HK-2 (cell line): ENCODE data around the gene VCL.
"Not testable (repeated sequence)": the region's sequence is repeated elsewhere in the genome, so short reads cannot be mapped to it uniquely, and the experiment has no call there.

ENCODE experiments used
- DNase-seq: peaks from one replicate; pipeline ENCODE4 v3.0.0-alpha.2; 2018; ENCODE audit not compliant: unreplicated experiment

Gene VCL

DNA sequence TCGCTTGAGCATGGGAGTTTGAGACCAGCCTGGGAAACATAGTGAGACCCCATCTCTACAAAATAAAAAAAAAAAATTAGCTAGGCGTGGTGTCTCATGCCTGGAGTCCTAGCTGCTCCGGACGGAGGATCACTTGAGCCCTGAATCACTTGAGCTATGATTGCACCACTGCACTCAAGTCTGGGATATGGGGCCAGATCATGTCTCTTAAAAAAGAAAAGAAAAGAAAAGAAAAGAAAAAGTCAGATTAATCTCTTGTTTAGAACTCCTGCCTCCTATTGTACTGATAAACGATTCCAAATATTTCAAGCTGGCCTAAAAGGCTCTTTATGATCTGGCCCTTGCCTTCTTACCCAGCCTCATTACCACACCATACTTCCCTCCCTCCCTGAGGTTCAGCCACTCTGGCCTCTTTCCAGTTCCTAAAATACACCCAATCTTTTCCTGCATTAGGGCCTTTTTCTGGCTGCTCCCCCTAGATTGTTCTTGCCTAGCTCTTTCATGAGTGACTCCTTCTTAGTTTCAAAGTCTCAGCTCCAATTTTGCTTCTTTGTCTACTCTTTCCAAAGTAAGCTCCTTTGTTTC lies 41.7 kb downstream of the VCL start:
- DNase-seq: no peak

DNA sequence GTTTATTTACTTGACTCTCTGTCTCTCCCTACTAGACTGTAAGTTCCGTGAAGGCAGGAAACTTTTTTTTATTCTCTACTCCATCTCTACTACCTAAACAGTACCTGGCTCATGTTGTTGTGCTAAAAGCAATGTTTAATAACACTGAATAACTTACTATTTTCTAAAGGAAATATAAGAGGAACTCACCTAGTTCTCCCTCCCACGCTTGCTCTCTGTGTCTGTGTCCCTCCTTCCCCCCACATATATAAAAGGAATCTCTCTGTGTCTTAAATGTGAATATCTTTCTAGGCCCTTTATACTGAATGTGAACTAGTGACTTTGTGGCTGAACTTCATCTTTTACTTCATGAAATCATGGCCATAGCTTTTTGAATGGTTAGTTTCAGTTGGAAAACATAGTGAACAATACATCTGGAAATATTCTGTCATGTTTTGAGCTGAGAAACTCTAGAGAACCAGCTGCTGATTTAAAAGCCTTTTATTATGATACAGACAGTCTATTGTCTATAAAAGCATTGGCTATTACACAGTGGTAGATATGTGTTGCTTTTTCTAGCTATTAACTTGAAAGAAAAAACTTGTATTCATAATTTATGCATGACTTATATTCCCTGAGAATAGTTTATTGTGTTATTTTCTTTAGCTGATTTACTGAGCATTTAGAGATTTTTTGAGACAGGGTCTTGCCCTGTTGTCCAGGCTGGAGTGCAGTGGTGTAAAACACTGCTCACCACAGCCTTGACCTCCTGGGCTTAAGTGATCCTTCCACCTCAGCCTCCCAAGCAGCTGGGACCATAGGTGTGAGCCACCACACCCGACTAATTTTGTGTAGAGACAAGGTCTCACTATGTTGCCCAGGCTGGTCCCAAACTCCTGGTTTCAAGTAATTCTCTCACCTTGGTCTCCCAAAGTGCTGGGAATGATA lies 42.5 kb downstream of the VCL start:
- no peak for DNase-seq

DNA sequence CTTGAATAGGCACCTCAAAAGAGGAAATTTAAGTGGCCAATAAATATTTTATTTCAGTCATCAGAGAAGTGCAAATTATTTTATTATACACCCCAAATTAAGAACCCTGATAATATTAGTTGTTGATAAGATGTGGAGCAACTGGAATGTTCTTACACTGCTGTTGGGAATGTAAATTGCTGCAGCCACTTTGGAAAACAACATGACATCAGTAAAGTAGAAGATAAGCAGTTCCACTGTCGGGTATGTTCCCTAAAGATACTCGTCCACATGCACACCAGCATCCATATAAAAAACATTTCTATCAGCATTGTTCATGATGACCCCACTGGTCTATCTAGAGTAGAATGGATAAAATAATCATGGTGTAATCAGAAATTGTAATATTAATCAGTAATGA lies 46.5 kb downstream of the VCL start:
- DNase-seq: no peak

DNA sequence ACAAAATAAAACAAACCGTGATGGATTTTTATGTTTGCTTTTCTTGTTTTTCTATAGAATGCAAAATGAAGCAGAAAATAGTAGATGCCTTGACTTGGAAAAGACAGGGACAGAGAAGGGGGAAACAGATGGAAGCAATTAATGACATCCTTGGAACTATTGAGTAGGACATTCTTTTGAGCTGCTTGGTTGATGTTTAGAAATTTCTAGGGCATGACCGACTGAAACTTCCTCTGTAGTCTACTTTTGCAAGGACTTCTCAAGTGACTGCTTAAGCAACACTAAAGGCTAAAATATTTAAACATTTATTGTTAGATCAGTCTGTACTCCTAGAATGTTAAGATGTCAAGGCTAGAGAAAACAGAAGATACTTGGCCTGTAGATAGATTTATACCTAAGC lies 49.4 kb downstream of the VCL start:
- no peak for DNase-seq

DNA sequence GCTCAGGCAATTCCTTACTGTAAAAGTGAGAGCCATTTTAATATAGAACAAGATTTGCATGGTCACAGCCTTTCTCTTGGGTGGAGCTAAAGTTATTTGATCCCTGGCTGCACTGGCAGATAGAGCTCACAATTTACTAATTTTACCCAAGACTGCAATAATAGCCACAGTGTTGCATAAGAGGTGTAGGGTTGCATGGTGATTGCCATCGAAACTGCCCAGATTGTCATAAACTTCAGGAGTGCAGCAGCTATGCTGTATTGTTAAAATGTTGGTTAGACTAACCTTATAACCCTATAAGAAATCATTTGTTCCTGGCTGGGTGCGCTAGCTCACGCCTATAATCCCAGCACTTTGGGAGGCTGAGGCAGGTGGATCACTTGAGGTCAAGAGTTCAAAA lies 50.0 kb downstream of the VCL start:
- no peak for DNase-seq

DNA sequence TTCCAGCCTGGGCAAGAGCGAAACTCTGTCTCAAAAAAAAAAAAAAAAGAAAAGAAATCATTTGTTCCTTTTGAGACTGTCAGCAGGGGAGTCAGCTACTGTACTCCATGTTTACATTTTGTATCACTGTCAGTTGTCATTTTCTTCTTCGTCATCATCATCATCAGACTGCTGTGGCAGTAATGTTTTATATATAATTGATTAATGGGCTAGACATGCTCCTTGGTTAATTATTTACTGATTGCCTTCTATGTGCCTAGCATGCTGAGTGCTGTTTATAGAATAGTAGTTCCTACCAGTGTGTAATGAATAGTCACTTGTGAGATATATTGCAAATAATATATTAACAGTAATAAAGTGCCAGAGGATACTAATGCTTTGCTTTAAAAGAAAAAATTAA lies 50.5 kb downstream of the VCL start:
- DNase-seq: no peak

DNA sequence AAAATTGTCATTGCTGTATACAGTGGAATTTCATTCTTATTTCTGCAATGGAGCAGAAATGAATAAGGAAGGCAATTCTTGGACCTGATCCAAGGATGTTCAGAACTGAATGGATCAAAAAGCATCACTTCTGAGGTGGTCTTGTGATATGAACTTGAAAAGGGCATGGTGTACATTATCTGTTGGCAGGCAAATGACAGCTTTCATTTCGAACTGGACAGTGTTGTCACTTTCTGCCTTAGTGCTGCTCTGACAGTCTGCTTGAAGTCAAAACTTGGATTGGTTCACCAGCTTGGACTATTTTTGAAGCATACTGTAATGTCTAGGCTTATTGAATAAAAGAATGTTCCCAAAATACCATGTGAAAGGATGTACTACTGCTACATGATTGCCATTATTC lies 52.0 kb downstream of the VCL start:
- DNase-seq: no peak

DNA sequence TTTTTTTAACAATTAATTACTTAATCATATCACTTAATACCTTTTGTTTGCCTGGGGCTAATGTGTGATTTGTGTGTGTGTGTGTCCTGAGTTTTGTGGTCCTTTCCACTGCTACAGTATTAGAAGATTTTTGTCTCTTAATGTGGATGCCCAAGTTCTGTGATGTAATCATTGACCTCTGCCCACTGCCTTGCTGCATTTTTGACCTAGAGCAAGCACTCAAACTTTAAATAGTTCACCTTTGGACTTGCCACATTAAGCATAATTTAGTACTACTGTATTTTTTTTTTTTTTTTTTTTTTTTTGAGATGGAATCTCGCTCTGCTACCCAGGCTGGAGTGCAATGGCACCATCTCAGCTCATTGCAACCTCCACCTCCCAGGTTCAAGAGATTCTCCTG lies 52.7 kb downstream of the VCL start:
- DNase-seq: no peak

DNA sequence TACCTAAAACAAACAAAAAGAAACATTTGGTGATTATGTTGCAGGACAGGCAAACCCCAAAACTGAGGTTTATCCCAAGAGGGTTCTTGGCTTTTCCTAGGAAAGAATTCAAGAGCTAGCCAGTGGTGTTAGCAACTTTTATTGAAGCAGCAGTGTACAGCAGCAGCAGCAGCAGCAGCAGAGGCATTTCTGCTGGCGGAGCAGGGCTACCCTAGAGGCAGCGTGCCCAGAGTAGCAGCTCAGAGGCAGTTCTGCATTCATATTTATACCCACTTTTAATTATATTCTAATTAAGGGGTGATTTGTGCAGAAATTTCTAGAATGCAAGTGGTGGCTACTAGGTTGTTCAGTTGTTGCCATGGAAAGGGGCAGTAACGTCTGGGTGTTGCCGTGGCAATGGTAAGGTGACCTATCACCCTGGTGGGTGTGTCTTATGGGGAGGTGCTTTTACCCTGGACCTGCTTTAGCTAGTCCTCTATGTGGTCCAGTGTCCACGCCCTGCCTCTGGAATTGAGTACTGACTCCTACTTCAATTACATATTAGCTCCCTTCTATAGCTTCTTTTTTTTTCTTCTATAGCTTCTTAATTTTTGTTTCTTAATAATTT lies 53.9 kb downstream of the VCL start:
- no peak for DNase-seq

DNA sequence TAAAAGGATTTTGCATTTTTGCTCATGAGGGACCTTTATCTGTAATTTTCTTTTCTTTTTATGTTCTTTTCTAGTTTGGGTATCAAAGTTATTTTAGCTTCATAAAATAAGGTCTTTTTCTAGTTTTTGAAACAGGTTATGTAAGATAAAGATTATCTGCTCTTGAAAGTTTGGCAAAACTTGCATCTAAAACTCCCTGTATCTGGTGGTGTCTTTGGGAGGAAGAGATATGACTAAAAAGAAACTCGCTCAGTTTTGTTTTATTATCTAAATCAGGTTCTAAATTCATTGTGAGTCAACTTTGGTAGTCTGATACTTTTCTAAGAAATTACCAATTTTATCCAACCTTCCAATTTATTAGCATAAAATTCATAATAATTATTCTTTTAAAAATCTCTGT lies 55.1 kb downstream of the VCL start:
- DNase-seq: no peak

DNA sequence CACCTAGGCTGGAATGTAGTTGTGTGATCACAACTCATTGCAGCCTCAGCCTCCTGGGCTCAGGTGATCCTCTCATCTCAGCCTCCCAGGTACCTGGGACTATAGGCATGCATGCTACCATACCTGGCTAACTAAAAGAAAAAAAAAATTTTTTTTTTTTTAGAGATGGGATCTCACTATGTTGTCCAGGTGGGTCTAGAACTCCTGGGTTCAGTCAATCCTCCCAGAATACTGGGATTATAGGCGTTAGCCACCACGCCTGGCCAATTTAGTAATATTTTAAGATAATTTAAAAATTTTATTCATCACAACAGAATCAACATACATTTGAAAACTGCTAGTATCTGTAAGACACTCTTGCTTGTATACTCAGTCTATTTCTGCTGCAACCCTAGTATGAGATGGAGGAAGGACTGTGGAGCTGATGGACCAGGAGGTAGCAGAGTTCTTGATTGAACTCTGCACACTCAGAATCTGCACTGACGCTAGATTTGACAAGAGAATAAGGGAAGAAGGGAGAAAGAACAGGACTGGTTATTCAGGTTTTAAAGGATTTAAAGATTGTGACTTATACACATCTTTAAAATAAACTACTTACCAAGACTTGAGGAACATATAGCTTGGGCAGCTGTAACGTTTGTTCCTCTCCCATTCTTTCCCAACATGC lies 57.6 kb downstream of the VCL start:
- DNase-seq: no peak

DNA sequence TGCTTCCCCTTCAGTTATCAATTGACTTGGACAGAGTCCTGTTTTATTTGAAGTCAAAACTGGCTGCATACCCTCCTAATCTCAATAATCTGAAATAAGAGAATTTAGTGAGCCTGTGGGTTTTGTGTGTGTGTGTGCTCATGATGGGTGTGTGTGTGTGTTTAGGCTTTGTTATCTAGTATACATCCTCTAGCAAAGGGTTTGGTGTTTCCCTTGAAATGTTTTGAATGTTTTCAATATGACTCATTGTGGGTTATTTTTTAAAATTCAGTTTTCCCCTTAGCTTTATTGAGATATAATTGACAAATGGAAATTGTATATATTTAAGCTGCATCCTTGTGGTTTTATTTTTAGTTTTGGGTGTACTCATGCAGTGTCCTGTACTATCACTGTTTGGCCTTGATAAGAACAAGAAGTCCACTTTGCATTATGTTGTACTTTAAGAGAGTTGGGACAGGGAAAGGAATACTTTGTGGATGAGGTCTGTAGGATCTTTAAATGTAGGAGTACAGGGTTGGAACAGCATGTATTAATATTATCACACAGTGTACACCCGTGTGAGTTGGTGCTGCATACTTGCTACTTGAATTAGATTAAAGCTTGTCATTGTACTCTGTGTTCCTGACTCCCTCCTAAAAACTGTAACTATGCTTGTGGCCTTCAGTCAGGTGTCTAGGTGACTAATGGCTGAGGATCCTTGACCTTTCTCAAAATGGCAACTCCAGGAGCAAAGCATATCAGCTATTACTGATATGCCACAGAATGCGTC lies 58.3 kb downstream of the VCL start:
- no peak for DNase-seq

DNA sequence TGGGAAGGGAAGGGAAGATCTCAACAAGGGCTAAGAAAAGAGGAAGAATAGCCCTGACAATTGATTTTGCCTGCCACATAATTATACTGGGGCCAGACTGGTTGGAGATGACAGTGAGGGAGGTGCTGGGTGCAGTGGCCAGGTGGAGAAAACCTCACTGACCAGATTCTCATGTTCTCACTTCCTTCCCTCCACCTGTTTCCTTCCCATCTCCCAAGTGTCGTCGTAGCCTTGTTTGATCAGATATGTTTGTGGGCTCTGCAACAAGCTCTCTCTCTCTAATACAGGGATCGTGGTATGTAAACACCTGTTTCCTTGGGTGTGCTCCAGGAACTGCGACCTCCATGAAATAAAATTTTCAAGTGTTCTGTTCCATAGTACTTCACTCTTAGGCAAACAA lies 60.2 kb downstream of the VCL start:
- DNase-seq: no peak

DNA sequence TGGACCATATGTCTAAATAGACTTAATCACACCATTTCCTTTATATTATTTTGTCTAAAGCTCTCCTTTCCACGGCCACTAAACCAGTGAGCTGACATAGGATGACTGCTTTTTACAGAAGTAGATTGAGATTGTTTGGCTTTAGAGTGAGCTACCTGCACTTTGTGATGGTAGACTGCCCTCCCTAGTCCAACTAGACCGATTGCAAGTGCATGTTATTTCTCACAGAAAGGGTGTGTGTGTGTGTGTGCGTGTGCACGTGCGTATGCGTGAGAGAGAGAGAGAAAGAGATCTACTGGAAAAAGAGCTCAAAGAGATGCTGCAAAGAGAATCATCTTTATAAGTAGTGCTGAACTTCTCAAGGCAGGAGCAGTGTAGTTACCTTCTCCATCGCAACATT lies 60.7 kb downstream of the VCL start:
- DNase-seq: no peak

DNA sequence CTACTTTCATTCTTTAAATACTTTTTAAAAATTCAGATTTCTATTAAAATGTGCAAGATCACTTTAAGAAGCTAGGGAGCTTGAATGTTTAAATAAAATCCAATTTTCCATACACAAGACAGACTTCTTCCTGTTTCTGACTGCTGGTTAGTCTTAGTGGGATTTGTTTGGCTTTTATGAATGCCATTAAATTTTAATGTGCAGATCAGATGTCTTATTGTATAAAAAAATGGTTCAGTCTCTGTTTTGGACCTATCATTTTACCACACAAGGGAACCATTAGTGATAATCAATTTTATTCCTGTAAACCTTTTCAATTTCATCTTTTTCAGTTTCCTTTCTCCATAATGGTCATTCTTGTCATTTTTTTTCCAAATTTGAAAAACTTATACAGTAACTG lies 63.2 kb downstream of the VCL start:
- DNase-seq: no peak

DNA sequence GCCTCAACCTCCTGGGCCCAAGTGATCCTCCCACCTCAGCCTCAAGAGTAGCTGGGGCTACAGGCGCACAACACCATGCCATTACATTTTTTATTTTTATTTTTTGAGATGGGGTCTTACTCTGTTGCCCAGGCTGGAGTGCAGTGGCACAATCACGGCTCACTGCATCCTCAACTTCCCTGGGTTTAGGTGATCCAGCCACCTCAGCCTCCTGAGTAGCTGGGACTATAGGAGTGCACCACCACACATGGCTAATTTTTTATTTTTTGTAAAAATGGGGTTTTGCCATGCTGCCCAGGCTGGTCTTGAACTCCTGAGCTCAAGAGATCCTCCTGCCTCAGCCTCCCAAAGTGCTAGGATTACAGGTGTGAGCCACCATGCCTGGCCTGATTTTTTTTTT lies 64.1 kb downstream of the VCL start:
- DNase-seq: not testable (repeated sequence)

DNA sequence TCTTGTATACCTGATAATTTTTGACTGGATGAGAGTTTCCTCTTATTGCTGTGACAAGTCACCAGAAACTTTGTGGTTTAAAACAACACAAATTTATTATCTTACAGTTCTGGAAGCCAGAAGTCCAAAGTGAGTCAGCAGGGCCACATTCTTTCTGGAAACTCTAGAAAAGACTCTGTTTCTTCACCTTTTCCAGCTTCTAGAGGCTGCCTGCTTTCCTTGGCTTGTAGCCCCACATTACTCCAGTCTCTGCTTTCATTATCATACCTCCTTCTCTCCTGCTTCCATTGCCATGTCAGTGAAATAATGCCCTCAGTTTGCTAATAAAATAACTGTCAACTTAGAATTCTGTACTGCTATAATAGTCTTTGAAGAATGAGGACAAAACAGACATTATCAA lies 65.3 kb downstream of the VCL start:
- DNase-seq: no peak

DNA sequence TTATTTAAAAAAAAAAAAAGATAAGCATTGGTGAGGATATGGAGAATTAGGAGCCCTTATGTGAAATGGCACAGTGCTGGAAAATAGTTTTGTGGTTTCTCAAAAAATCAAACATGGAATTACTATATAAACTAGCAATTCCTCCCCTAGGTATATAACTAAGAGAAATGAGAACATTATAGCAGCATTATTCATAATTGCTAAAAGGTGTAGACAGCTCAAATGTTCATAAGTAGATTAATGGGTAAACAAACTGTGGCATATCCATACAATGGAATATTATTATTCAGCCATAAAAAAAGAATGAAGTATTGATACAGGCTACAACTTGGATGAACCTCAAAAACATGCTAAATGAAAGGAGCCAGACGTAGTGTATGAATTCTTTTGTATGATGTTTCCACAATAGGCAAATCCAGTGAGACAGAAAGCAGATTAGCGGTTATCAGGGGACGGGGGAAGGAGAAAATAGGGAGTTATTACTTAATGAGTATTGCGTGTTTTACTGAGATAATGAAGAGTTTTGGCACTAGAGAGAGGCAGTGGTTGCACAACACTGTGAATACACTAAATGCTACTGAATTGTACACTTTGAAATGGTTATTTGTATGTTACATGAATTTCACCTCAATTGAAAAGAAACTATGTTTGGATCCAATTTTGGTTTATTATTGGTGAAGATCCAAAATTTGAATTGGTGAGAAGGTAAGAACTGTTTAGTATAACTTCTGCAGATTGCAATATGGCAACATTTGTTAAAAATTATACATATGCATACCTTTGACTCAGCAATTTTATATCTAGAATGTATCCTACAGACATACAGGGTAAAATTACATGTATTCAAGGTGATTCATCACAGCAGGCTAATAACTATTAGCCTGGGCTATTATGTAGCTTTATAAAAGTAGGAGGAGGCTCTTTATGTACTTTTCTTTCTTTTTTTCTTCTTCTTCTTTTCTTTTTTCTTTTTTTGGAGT lies 69.7 kb downstream of the VCL start:
- DNase-seq: no peak

DNA sequence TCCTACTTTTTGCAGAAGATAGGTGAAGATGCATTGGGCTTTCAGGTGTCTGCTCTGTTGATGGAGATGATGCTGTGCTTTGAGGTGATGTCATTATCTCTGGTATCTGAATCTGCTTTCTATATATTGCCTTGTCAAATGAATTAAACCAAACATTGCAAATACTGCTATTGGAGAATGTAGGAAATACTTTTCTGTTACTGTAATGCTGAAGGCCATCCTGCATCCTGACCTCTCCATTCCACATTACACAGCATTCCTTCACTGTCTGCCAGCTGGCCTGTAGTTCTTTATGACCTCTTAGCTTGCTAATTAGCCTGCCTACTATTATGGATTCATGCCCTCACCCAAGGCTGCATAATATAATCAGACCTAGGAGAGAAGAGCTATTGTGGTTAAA lies 73.2 kb downstream of the VCL start:
- DNase-seq: no peak

DNA sequence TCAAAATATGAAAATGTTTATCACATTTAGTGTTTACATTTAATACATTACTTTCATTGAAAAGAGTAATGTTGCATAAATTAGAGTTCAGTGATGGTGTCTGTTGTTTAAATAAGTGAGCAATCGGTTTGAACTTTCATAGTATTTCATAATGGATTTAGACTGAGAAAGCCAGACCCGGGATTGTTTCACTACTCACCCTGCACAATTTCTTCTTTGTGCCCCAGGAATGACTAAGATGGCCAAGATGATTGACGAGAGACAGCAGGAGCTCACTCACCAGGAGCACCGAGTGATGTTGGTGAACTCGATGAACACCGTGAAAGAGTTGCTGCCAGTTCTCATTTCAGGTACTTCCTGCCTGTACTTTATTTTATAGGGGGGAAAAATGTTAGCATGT lies 74.6 kb downstream of the VCL start:
- DNase-seq: no peak

DNA sequence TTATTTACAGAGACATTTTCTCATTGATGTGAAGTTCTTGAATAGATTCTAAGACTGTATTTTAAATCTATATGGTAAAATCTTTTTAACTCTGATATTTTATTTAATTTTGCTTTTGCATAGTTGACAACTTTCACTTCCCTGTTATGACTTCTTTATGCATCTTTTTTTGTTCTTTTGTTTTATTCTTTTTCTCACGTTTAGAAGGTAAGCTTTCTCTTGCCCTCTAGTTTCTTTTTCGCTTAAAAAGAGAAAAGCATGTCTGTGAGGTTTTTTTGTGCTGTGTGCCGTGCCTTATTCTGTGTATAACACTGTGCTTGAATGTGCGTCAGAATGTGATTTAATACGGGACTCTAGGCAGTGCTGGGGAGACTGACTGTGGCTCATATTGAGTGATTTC lies 78.0 kb downstream of the VCL start:
- no peak for DNase-seq
